Lung (tissue), 12 donors: ENCODE measurements around the gene POLR2I. TPM values are rescaled to one million over a fixed set of nuclear protein-coding genes. Genes with fewer than 3 reads are reported as not detected.
"Not testable (repeated sequence)": the region's sequence is repeated elsewhere in the genome, so short reads cannot be mapped to it uniquely, and the experiment has no call there.

Experiments
- ATAC-seq: fragments of 200-7000 bp; cut with Tn5 transposase; one replicate; pipeline ENCODE4 v1.9.1; 2020; ENCODE audit warnings: moderate number of reproducible peaks; ENCODE audit not compliant: insufficient read depth, low FRiP score
- DNase-seq, 3 donors: peaks; one replicate each; pipeline ENCODE4 v3.0.0-alpha.2; 2013 to 2017
- H3K27ac ChIP-seq, 2 donors: one replicate each; pipeline ENCODE4 v1.5.1; 2013; ENCODE audit warnings: mild to moderate bottlenecking in 2 of 2, moderate library complexity in 2 of 2, control low read depth in 1 of 2, inconsistent platforms in 1 of 2, low read depth in 1 of 2, low read length in 1 of 2
- H3K27me3 ChIP-seq, 3 donors: one replicate each; pipeline ENCODE4 v1.5.1; 2013; ENCODE audit warnings: low read length in 2 of 3; ENCODE audit not compliant: control insufficient read depth in 3 of 3, insufficient read depth in 3 of 3
- H3K36me3 ChIP-seq, 4 donors: one replicate each; pipeline ENCODE4 v1.5.1; 2013; ENCODE audit warnings: low read length in 4 of 4, mild to moderate bottlenecking in 1 of 4, moderate library complexity in 1 of 4; ENCODE audit not compliant: control insufficient read depth in 4 of 4, insufficient read depth in 4 of 4
- H3K4me1 ChIP-seq, 5 donors: one replicate each; pipeline ENCODE4 v1.5.1; 2013; ENCODE audit warnings: low read length in 5 of 5, mild to moderate bottlenecking in 2 of 5, moderate library complexity in 1 of 5; ENCODE audit not compliant: control insufficient read depth in 5 of 5, insufficient read depth in 5 of 5
- H3K4me3 ChIP-seq: one replicate; pipeline ENCODE4 v1.5.1; 2013; ENCODE audit warnings: mild to moderate bottlenecking, control low read depth, moderate library complexity
- H3K9ac ChIP-seq, 2 donors: one replicate each; pipeline ENCODE4 v1.5.1; 2013; ENCODE audit warnings: low read length in 2 of 2, control low read depth in 1 of 2; ENCODE audit not compliant: insufficient read depth in 1 of 2
- H3K9me3 ChIP-seq, 4 donors: one replicate each; pipeline ENCODE4 v1.5.1; 2013; ENCODE audit warnings: low read length in 3 of 4, mild to moderate bottlenecking in 1 of 4, moderate library complexity in 1 of 4; ENCODE audit not compliant: control insufficient read depth in 4 of 4, insufficient read depth in 3 of 4
- CTCF ChIP-seq: IDR thresholded peaks from 2 replicates; pipeline ENCODE4 v1.5.1; 2012; ENCODE audit warnings: mild to moderate bottlenecking; ENCODE audit errors: control extremely low read depth, extremely low read depth
- WGBS, 2 donors: extraction: QIAGEN DNeasy Blood & Tissue Kit; methylation state at CpG; one replicate each; pipeline ENCODE4 v1.1.7; 2013; 5-methylcytosine and 5-hydroxymethylcytosine counted together
- polyA plus RNA-seq, 2 donors: library from polyadenylated mRNA; stranded (reverse); fragments of 200-250 nt; gene quantifications; one replicate each; pipeline ENCODE4 v1.2.1, GENCODE V29; 2013
- total RNA-seq, 2 donors: library from RNA; depleted of rRNA in 1 of 2; stranded (reverse); fragments of >200 nt in 1 of 2; gene quantifications; one replicate each; pipeline ENCODE4 v1.2.1, GENCODE V29; 2014 to 2021
- donor health status: control.
- donor health status: control.
- donor health status: Bipolar disorder and iron deficiency.
- donor health status: healthy.
- donor health status: DM: yes; HTN: yes; CAD: no.

Gene POLR2I
- total and polyA plus RNA-seq, 4 donors: 65.1 to 101 (median 89.9) TPM

DNA sequence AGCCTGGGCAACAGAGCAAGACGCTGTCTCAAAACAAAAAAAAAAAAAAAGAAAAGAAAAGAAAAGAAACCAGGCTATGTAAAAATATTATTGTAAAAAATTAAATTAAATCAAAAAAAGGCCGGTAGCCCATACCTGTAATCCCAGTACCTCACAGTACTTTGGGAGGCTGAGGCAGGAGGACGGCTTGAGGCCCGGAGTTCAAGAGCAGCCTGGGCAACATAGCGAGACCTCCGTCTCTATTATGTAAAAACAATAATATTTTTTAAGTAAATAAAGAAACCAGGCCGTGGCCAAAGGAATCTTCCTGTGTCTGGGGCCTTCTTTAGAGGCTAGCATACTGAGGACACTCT lies 24.4 kb upstream of the POLR2I start:
- peak overlapping the region; percentile 90 to 97 for H3K27ac ChIP-seq
- no peaks in the 10 kb centered on the region for H3K9me3 ChIP-seq
- no peaks in the 10 kb centered on the region for H3K27me3 ChIP-seq
- peak overlapping the region; percentile 39 for H3K4me3 ChIP-seq
- peaks cover 8 to 15% (median 11%) of the 10 kb centered on the region in 4 donors for H3K36me3 ChIP-seq
- ATAC-seq: no peak
- H3K4me1 ChIP-seq: peaks cover 0 to 7% (median 4%) of the 10 kb centered on the region in 5 donors
- peak overlapping the region; percentile 96 to 97 for H3K9ac ChIP-seq
- no peak for TF ChIP-seq CTCF
- WGBS, 2 donors: 41 to 50% methylated on average over 7 of the region's 7 CpGs
- no peak for DNase-seq

DNA sequence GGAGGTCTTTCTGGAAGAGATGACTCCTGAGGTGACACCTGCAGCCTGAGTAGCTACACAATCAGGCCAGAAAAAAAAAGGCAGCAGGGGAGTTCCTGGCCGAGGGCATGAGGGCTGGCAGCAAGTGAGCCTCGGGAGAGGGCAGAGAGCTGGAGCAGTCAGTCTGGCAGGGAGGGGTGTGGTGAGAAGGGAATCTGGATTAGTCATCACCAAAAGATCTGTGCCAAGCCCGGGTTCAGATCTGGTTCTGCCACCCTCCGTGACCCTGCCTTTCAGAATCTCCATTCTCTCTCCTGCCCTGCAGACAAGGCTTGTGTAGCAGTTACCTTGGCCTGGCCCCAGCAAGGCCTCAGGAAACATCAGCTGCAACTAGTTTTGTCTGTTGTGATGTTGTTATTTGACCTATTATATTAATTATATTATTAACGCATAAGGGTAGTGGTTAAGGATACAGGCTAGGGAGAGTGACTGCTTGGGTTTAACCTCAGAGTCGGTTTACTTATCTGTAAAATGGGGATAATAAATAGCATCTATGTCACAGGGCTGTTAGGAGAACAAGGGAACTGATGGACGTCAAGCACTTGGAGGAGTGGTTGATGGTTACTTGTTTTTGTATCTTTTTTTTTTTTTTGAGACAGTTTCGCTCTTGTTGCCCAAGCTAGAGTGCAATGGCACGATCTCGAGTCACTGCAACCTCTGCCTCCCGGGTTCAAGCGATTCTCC lies 22.4 kb upstream of the POLR2I start:
- TF ChIP-seq CTCF: no peak
- DNase-seq (peak in 1 of 3 donors; percentile 22), ATAC-seq (no peak)
- Histone ChIP-seq H3K9ac (no peak overlapping the region), H3K4me3 (no peak overlapping the region), H3K27me3 (no peaks in the 10 kb centered on the region), H3K36me3 (peaks cover 0 to 3% (median under 1%) of the 10 kb centered on the region in 4 donors), H3K27ac (peak overlapping the region; percentile 48 to 69), H3K9me3 (no peaks in the 10 kb centered on the region), H3K4me1 (peaks cover 0 to 7% (median 4%) of the 10 kb centered on the region in 5 donors)
- WGBS, 2 donors: 60 to 80% methylated on average over 12 of the region's 12 CpGs

- not testable (repeated sequence) for H3K4me1 ChIP-seq, ATAC-seq
- 95 to 96% methylated on average over 4 of the region's 4 CpGs for WGBS, 2 donors
Observed at GRCh38 chr19:36134867-36135266, 20.2 kb upstream of the POLR2I start.

DNA sequence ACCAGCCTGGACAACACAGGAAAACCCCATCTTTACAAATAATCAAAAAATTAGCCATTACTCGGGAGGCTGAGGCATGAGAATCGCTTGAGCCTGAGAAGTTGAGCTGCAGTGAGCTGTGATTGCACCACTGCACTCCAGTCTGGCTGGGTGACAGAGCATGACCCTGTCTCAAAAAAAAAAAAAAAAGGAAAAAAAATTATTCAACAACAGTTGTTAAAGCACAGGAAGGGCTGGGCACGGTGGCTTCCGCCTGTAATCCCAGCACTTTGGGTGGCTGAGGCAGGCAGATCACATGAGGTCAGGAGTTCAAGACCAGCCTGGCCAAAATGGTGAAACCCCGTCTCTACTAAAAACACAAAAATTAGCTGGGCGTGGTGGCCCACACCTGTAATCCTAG lies 16.5 kb upstream of the POLR2I start:
- not testable (repeated sequence) for ATAC-seq, H3K36me3 ChIP-seq, H3K4me1 ChIP-seq, H3K27me3 ChIP-seq, H3K9me3 ChIP-seq, H3K9ac ChIP-seq, DNase-seq, H3K4me3 ChIP-seq
- 24 to 31% methylated on average over 6 of the region's 6 CpGs for WGBS, 2 donors
- H3K27ac ChIP-seq: peak overlapping the region in 1 of 2 donors; percentile 51

More at GRCh38 chr19:36134867-36135266, 20.2 kb upstream of the POLR2I start:
- not testable (repeated sequence) for H3K36me3 ChIP-seq, H3K27ac ChIP-seq, H3K27me3 ChIP-seq, H3K9me3 ChIP-seq, H3K4me3 ChIP-seq, DNase-seq, H3K9ac ChIP-seq
